HG03442 (cell line): ENCODE results near the gene PRR14.

Experiments
- ATAC-seq: cut with Tn5 transposase; IDR thresholded peaks from one replicate; pipeline ENCODE4 v1.9.1; 2021; ENCODE audit warnings: mild to moderate bottlenecking, moderate library complexity; ENCODE audit not compliant: unreplicated experiment

Gene PRR14

GRCh38 chr16:30650369-30651123 lies at the start of gene PRR14:
Gene PRR14, plus strand, starts transcription at chr16:30650960. Its CDS starts 686 bp downstream, at chr16:30651646.
- ATAC-seq: peak; percentile 77

GRCh38 chr16:30601966-30602365 lies 48.8 kb upstream of the PRR14 start:
- no peak for ATAC-seq

- ATAC-seq: no peak
Measured at GRCh38 chr16:30602616-30603277, 48.0 kb upstream of the PRR14 start.

GRCh38 chr16:30603945-30604315 lies 46.8 kb upstream of the PRR14 start:
- no peak for ATAC-seq

- ATAC-seq: no peak
Measured at GRCh38 chr16:30604316-30604947, 46.3 kb upstream of the PRR14 start.

GRCh38 chr16:30605158-30605557 lies 45.6 kb upstream of the PRR14 start:
- ATAC-seq: no peak

- no peak for ATAC-seq
Measured at GRCh38 chr16:30606004-30606403, 44.8 kb upstream of the PRR14 start.

- ATAC-seq: peak; percentile 20
Measured at GRCh38 chr16:30609002-30609925, 41.5 kb upstream of the PRR14 start.

GRCh38 chr16:30609926-30610839 lies 40.6 kb upstream of the PRR14 start, which contains the start of gene ZNF689:
Gene ZNF689, minus strand, starts transcription at chr16:30610389. Its CDS starts 348 bp downstream, at chr16:30610041.
- peak; percentile 86 for ATAC-seq

GRCh38 chr16:30615358-30616091 lies 35.2 kb upstream of the PRR14 start:
- no peak for ATAC-seq

- ATAC-seq: no peak
Measured at GRCh38 chr16:30619202-30619601, 31.6 kb upstream of the PRR14 start.

- ATAC-seq: no peak
Measured at GRCh38 chr16:30619638-30620037, 31.1 kb upstream of the PRR14 start.

- no peak for ATAC-seq
Measured at GRCh38 chr16:30620169-30620568, 30.6 kb upstream of the PRR14 start.

- no peak for ATAC-seq
Measured at GRCh38 chr16:30621765-30622164, 29.0 kb upstream of the PRR14 start.

GRCh38 chr16:30622455-30623032 lies 28.2 kb upstream of the PRR14 start:
- ATAC-seq: no peak

GRCh38 chr16:30623536-30624283 lies 27.1 kb upstream of the PRR14 start:
- ATAC-seq: no peak

GRCh38 chr16:30626236-30626635 lies 24.5 kb upstream of the PRR14 start:
- no peak for ATAC-seq
